Stimulated activated CD4-positive, alpha-beta T cell treated with anti-CD3 and anti-CD28 coated beads, Interleukin-2, amount 100 ng/mL, for 24 hours (primary cell): ENCODE data around the gene RIC8B.

ENCODE experiments used
- DNase-seq, 2 donors: peaks; one replicate each; pipeline ENCODE4 v3.0.0-alpha.2; 2020

The RIC8B gene

GRCh38 chr12:106870116-106870515, 95.6 kb downstream of the RIC8B start:
- DNase-seq = no peak

GRCh38 chr12:106871477-106871876, 97.0 kb downstream of the RIC8B start:
- DNase-seq = no peak

- no peak for DNase-seq
Observed at GRCh38 chr12:106873983-106874382, 99.5 kb downstream of the RIC8B start.

GRCh38 chr12:106878804-106879203, 104.3 kb downstream of the RIC8B start:
- no peak for DNase-seq

GRCh38 chr12:106879612-106880011, 105.1 kb downstream of the RIC8B start:
- DNase-seq = no peak

GRCh38 chr12:106883426-106883825, 108.9 kb downstream of the RIC8B start:
- no peak for DNase-seq

GRCh38 chr12:106885026-106885425, 110.5 kb downstream of the RIC8B start:
- DNase-seq = no peak

- DNase-seq = no peak
Observed at GRCh38 chr12:106885541-106886249, 111.2 kb downstream of the RIC8B start.

GRCh38 chr12:106886932-106887331, 112.5 kb downstream of the RIC8B start:
- DNase-seq = no peak

- DNase-seq = no peak
Observed at GRCh38 chr12:106888348-106888970, 114.0 kb downstream of the RIC8B start.

- no peak for DNase-seq
Observed at GRCh38 chr12:106889326-106889725, 114.8 kb downstream of the RIC8B start.

- DNase-seq = no peak
Observed at GRCh38 chr12:106889950-106890626, 115.6 kb downstream of the RIC8B start.

- DNase-seq = no peak
Observed at GRCh38 chr12:106892075-106892474, 117.6 kb downstream of the RIC8B start.

GRCh38 chr12:106893451-106893850, 119.0 kb downstream of the RIC8B start:
- no peak for DNase-seq

GRCh38 chr12:106894774-106895173, 120.3 kb downstream of the RIC8B start:
- no peak for DNase-seq

GRCh38 chr12:106896603-106897002, 122.1 kb downstream of the RIC8B start:
- DNase-seq = no peak

GRCh38 chr12:106897082-106897481, 122.6 kb downstream of the RIC8B start:
- no peak for DNase-seq

GRCh38 chr12:106897981-106898901, 123.8 kb downstream of the RIC8B start:
- no peak for DNase-seq

GRCh38 chr12:106900554-106900953, 126.1 kb downstream of the RIC8B start:
- DNase-seq = no peak

- DNase-seq = no peak
Observed at GRCh38 chr12:106901276-106901675, 126.8 kb downstream of the RIC8B start.

GRCh38 chr12:106902053-106902452, 127.6 kb downstream of the RIC8B start:
- DNase-seq = no peak

- DNase-seq = peak; percentile 76 to 87
Observed at GRCh38 chr12:106903241-106903945, 128.9 kb downstream of the RIC8B start.
